Pancreas (tissue), 10 donors: ENCODE results near the gene URB2. TPM values are rescaled to one million over a fixed set of nuclear protein-coding genes. Genes with fewer than 3 reads are reported as not detected.
"Not testable (repeated sequence)": the region's sequence is repeated elsewhere in the genome, so short reads cannot be mapped to it uniquely, and the experiment has no call there.

Source experiments
- ATAC-seq, 4 donors: fragments of 200-7000 bp; cut with Tn5 transposase; one replicate each; pipeline versions ENCODE4 v1.8.0 to v1.9.1; 2020; ENCODE audit warnings: mild to moderate bottlenecking in 4 of 4, moderate library complexity in 4 of 4
- DNase-seq, 6 donors: peaks; one replicate each; pipeline ENCODE4 v3.0.0-alpha.2; 2020
- FAIRE-seq: peaks from 2 replicates; lab custom pipeline; 2012; peaks lifted over from hg19 to GRCh38; lab: Jason Lieb, UNC
- H3K27ac ChIP-seq, 4 donors: fragments of 200-600 bp; sonication (generic); 1 replicate in 3 of 4; 2 replicates in 1 of 4; pipeline versions ENCODE4 v1.5.0 to v1.8.0; 2020
- H3K27me3 ChIP-seq, 4 donors: fragments of 200-600 bp; one replicate each; pipeline ENCODE4 v1.8.0; 2021
- H3K36me3 ChIP-seq, 3 donors: fragments of 200-600 bp; sonication (generic) in 1 of 3; one replicate each; pipeline versions ENCODE4 v1.5.0 to v1.8.0; 2020 to 2021
- H3K4me1 ChIP-seq, 3 donors: fragments of 200-600 bp; one replicate each; pipeline ENCODE4 v1.8.0; 2021
- H3K4me3 ChIP-seq, 4 donors: fragments of 200-600 bp; sonication (generic) in 2 of 4; one replicate each; pipeline versions ENCODE4 v1.5.0 to v1.8.0; 2020 to 2021
- H3K9me3 ChIP-seq, 4 donors: fragments of 200-600 bp; one replicate each; pipeline ENCODE4 v1.8.0; 2021
- CTCF ChIP-seq, 4 donors: fragments of 200-600 bp; sonication (generic) in 3 of 4; IDR thresholded peaks; one replicate each; pipeline versions ENCODE4 v1.5.0 to v1.8.0; 2021; ENCODE audit warnings: antibody characterized with exemption in 4 of 4
- WGBS, 2 donors: extraction: QIAGEN DNeasy Blood & Tissue Kit; methylation state at CpG; one replicate each; pipeline ENCODE4 v1.1.7; 2013; 5-methylcytosine and 5-hydroxymethylcytosine counted together
- intact Hi-C, 3 donors: fragments of 100-400 bp; cut with DNase I; formaldehyde crosslinking; loops; one replicate each; pipeline versions ENCODE4 v1.11.1 to v1.14.2; 2022
- polyA plus RNA-seq, 2 donors: library from polyadenylated mRNA; stranded (reverse); fragments of 200-250 nt; gene quantifications; one replicate each; pipeline ENCODE4 v1.2.3, GENCODE V29; 2013
- total RNA-seq, 6 donors: library from RNA; stranded (reverse); fragmentation: NEBNext Ultra II Directional in 4 of 6; extraction: Animal tissue kit (Norgen Biotek cat#: 25700) in 4 of 6; gene quantifications; one replicate each; pipeline versions ENCODE4 v1.2.1 to v1.2.4, GENCODE V29; 2021 to 2023
- donor health status: healthy with polysubstance abuse.
- donor health status: DM: no; HTN: no; CAD: no; lungs with moderate emphysema.
- donor health status: DM: no; HTN: no; CAD: no.
- donor health status: control.
- donor health status: control.
- donor health status: Bipolar disorder and iron deficiency.
- donor health status: DM: yes; HTN: yes; CAD: no.
- donor health status: DM: no; HTN: no; CAD: no.
- donor health status: DM: no; HTN: no; CAD: no.
- donor health status: DM: yes; HTN: yes; CAD: no.

URB2 gene
- total and polyA plus RNA-seq, 8 donors, result 2.0 to 4.7 (median 3.0) TPM

GRCh38 chr1:229699613-229700267 is 73.7 kb downstream of the URB2 start:
- DNase-seq (no peak), ATAC-seq (no peak), FAIRE-seq (no peak)
- TF ChIP-seq CTCF (IDR thresholded peaks at IDR 0.05), result no peak
- Histone ChIP-seq H3K36me3 (no peaks in the 10 kb centered on the region), H3K4me3 (no peak overlapping the region), H3K27me3 (no peaks in the 10 kb centered on the region), H3K27ac (no peak overlapping the region), H3K4me1 (no peaks in the 10 kb centered on the region), H3K9me3 (no peaks in the 10 kb centered on the region)
- 52 to 56% methylated on average over 7 of the region's 7 CpGs for WGBS, 2 donors
- intact Hi-C loops, result no loop called here

GRCh38 chr1:229704157-229704556 is 78.1 kb downstream of the URB2 start:
- no peaks in the 10 kb centered on the region for H3K4me1 ChIP-seq
- no peak for FAIRE-seq
- no peaks in the 10 kb centered on the region for H3K27me3 ChIP-seq
- ATAC-seq, result no peak
- H3K27ac ChIP-seq, result no peak overlapping the region
- WGBS, 2 donors, result 69 to 75% methylated on average over 2 of the region's 2 CpGs
- intact Hi-C loops, result no loop called here
- no peak overlapping the region for H3K4me3 ChIP-seq
- DNase-seq, result no peak
- no peaks in the 10 kb centered on the region for H3K36me3 ChIP-seq
- TF ChIP-seq CTCF (IDR thresholded peaks at IDR 0.05), result no peak
- H3K9me3 ChIP-seq, result no peaks in the 10 kb centered on the region

- DNase-seq, H3K4me1 ChIP-seq, H3K9me3 ChIP-seq, ATAC-seq, H3K27me3 ChIP-seq, H3K27ac ChIP-seq, H3K4me3 ChIP-seq, intact Hi-C loops, H3K36me3 ChIP-seq, FAIRE-seq: not testable (repeated sequence)
- 79 to 90% methylated on average over 2 of the region's 2 CpGs for WGBS, 2 donors
These were observed 79.1 kb downstream of the URB2 start for GRCh38 chr1:229705152-229705551.

GRCh38 chr1:229707127-229707526 is 81.1 kb downstream of the URB2 start:
- H3K9me3 ChIP-seq, H3K4me1 ChIP-seq, H3K27me3 ChIP-seq, intact Hi-C loops, DNase-seq, H3K27ac ChIP-seq, H3K36me3 ChIP-seq, ATAC-seq, H3K4me3 ChIP-seq, FAIRE-seq: not testable (repeated sequence)
- WGBS, 2 donors, result 56 to 59% methylated on average over 6 of the region's 6 CpGs

GRCh38 chr1:229709500-229710013 is 83.5 kb downstream of the URB2 start:
- FAIRE-seq, result no peak
- intact Hi-C loops, result no loop called here
- Histone ChIP-seq H3K4me3 (no peak overlapping the region), H3K27me3 (no peaks in the 10 kb centered on the region), H3K27ac (no peak overlapping the region), H3K4me1 (peaks cover 0 to 4% (median 0%) of the 10 kb centered on the region in 3 donors), H3K9me3 (no peaks in the 10 kb centered on the region), H3K36me3 (no peaks in the 10 kb centered on the region)
- 70 to 78% methylated on average over 6 of the region's 6 CpGs for WGBS, 2 donors
- no peak for DNase-seq
- ATAC-seq, result no peak
- no peak for TF ChIP-seq CTCF (IDR thresholded peaks at IDR 0.05)

Other genes starting within 250 kb of the URB2 start
- 1 to 10 TPM in 1 of 6 donors, not detected in 5; 4.2 TPM for gene ACTA1, start 192.2 kb upstream of the URB2 start, total RNA-seq
- 1 to 10 TPM in 1 of 2 donors, under 1 TPM in 1; 0.76 to 6.9 TPM for gene ACTA1, start 192.2 kb upstream of the URB2 start, polyA plus RNA-seq
- gene NUP133, start 117.9 kb upstream of the URB2 start, total RNA-seq, result 10 to 100 TPM; 12.0 to 18.7 (median 15.2) TPM
- gene NUP133, start 117.9 kb upstream of the URB2 start, polyA plus RNA-seq, result 10 to 100 TPM in 1 of 2 donors, 1 to 10 TPM in 1; 6.3 to 13.7 TPM
- gene ABCB10, start 67.5 kb upstream of the URB2 start, total RNA-seq, result 1 to 10 TPM; 4.9 to 8.6 (median 7.2) TPM
- gene ABCB10, start 67.5 kb upstream of the URB2 start, polyA plus RNA-seq, result 1 to 10 TPM; 3.8 to 6.5 TPM
- gene TAF5L, start 125 bp upstream of the URB2 start, total RNA-seq, result 1 to 10 TPM; 4.4 to 9.5 (median 7.1) TPM
- 1 to 10 TPM; 5.1 to 8.5 TPM for gene TAF5L, start 125 bp upstream of the URB2 start, polyA plus RNA-seq